ENCODE measurements around the gene CCL14.

- TF ChIP-seq POLR2A (IDR thresholded peaks at IDR 0.05) (no peak), CTCF (IDR thresholded peaks at IDR 0.05) (no peak)
Observed at GRCh38 chr17:36004594-36005108, 18.1 kb upstream of the CCL14 start.

Data from lower leg skin (tissue), 3 donors.